GM18909 (cell line): ENCODE data around the gene WWOX.
A peak's percentile ranks its signal among the peaks of the same experiment; 100 is the strongest.

Experiments
- ATAC-seq: cut with Tn5 transposase; IDR thresholded peaks from one replicate; pipeline ENCODE4 v1.9.1; 2021; ENCODE audit warnings: mild to moderate bottlenecking; ENCODE audit not compliant: unreplicated experiment, poor library complexity

WWOX gene

GRCh38 chr16:78929841-78930240 lies 830.4 kb downstream of the WWOX start:
- no peak for ATAC-seq

- ATAC-seq: no peak
These were observed 831.1 kb downstream of the WWOX start for GRCh38 chr16:78930561-78930960.

- ATAC-seq: no peak
These were observed 831.8 kb downstream of the WWOX start for GRCh38 chr16:78931267-78931666.

DNA sequence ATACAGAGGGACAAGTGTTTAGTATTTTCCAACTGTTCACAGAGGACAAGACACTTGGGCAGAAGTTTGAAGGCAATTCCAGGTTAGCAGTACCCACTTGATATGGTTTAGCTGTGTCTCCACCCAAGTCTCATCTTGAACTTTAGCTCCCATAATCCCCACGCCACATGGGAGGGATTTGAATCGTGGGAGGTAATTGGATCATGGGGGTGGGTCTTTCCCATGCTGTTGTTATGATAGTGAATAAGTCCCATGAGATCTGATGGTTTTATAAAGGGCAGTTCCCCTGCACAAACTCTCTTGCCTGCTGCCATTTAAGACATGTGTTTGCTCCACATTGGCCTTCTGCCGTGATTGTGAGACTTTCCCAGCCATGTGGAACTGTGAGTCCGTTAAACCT lies 832.2 kb downstream of the WWOX start:
- no peak for ATAC-seq

DNA sequence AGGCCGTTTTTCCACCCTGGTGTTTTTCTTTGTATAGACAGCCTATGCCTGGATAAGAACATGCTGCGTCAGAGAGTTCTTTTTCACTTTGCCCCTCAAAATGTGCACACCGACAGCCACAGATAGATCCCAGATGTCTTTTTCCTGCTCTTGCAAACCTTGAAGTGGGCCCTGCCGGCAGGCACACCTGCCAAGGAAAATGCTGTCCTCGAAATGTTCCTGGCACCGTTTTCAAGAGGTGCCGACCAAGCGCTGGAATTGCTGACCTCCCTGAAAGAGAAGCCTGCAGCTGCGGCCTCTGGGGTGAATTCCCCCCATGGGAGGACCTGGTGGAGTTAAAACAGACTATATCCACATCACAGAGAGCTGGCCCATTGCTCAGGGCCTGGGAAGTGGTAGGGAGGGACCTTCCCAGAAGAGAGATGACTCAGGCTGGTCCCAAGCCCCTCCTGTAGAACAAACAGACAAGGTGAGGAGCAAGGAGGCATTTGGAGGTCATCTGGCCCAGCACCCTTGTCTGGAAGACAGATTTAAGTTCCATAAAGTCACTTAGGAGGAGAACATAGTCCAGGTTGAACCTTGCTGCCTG lies 833.0 kb downstream of the WWOX start:
- ATAC-seq: no peak

DNA sequence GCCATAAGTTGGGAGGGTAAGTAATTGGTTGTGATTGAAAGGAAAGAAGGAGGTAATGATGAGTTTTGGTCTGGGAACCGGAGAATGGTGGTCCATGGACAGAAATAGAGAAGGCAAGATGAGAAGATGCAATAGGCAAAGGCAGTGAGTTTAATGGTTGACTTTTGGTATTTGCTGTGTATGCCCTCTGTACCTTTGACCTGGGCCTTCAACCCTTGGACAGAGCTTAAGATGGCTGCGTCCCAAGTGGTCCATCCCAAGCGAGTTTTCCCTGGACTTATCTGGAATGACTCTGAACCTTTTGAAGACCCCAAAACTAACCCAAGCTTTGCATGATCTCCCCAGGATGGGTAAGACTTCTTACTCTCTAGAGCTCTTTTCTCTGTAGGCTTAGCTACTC lies 836.6 kb downstream of the WWOX start:
- no peak for ATAC-seq

- ATAC-seq: no peak
These were observed 840.1 kb downstream of the WWOX start for GRCh38 chr16:78939597-78939996.

DNA sequence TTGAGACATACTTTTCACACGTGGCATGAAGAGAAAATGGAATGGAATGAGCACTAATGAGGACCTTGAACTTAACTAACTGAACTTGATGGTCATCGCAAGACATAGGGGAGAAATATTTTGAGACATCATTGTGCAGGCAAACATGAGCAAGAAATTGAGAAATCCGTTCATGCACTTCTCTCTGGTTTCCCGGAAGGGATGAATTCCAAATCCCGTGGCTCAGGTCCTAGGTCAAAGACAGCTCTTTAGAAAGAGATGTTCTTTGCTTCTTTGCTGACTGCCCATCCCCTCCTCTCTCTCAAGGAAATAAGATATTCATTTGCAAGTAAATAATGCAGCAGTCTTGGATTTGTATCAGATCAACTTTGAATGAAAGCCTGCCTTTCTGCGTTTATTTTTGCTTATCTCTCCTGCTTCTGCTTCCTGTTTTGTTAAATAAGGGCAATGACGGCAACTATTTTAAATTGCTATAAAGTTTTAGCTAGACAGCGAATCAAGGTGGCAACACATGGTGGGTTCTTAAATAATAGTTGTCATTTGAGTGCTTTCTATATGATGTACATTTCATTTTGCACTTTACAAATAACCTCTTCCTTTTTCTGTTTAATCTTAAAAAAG lies 843.3 kb downstream of the WWOX start:
- ATAC-seq: no peak

DNA sequence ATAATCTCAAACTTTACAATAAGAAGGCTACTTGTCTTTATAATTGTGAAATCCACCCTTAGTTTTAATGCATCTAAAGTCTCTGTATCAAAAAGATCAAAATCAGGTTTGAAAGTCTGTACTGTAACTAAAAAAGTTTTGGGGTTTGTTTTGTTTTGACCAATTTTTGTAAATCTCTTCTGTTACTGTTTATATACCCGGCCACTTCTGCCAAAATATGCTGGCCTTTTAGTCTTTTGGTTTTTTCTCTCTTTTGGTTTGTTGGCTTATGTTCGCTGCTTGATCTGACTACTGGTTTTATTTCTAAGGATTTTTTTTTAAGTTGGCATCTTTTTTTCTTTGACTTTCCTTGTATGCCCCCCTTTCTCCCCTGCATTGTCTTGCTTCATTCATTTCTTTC lies 845.9 kb downstream of the WWOX start:
- no peak for ATAC-seq

DNA sequence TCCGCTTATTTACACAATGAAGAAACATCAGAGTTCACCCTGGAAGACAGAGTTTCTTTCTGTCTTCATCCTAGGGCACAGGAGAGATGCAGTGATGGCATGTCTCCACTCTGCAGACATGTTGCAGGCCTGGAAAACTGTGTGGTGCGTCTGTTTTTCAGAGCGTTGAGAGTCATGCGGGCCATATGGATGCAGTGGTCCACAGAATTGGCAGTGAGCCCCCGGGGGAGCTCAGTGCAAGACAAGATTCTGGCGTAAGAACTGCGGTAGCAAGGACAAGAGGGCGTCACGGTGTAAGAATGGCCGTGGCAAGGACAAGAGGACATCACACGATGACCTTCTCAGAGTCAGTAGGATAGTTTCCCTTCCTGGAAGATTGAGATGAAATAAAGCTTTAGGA lies 847.1 kb downstream of the WWOX start:
- no peak for ATAC-seq

DNA sequence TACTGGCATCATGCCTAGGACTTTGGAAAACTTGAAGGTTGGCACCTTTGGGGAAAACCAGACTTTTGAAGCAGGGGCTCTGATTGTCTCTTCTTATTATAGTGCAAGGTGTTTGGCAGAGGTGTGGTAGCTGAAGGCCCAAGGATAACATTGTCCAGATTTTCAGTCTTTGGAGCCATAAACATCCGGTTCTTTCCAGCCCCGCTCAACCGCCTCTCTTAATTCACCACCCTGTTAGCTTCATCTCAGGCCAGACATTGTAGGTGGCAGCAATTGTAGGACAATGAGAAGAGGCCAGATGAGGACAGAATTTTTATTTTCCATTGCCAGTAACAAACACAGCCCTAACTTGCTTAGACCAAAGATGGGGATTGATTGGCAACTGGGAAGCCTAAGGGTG lies 851.3 kb downstream of the WWOX start:
- ATAC-seq: no peak

DNA sequence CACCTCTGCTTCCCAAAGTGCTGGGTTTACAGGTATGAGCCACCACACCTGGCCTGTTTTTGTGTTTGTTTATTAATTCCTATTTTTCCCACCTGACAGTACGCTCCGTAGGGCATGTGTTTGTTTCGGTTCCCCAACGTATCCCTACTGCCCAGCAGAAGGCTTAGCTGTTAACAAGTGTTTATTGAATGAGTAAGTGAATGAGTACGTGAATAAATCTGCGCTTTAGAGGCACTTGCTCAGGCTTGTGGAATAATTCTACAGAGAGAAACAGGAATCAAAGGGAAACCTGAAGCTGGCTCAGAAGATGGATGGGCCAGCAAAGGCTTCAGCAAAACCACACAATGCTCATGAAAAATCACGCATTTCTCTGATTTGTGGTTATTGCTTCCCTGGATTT lies 853.2 kb downstream of the WWOX start:
- ATAC-seq: no peak

GRCh38 chr16:78953526-78953925 lies 854.1 kb downstream of the WWOX start:
- no peak for ATAC-seq

DNA sequence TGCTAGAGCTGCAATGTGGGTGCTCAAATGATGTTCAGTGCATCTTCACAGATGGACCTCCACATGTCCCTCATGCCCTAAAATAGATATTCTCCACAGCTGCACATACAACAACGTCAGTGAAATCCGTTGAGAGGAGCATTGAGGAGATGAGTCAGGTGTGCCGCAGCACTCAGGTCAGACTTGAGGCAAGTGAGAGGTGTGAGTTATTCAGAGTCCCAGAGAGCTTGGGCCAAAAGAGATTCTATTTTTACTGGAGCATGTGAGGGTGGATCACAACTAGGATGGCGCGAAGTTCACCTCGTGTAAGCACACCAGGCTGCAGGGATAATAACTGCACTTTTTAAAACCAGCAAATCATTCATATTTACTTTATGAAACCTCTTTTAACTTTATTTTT lies 855.8 kb downstream of the WWOX start:
- no peak for ATAC-seq

- ATAC-seq: no peak
These were observed 857.4 kb downstream of the WWOX start for GRCh38 chr16:78956859-78957258.

- ATAC-seq: no peak
These were observed 858.1 kb downstream of the WWOX start for GRCh38 chr16:78957317-78958100.

- peak; percentile 61 for ATAC-seq
These were observed 862.0 kb downstream of the WWOX start for GRCh38 chr16:78961464-78961863.

- peak; percentile 92 for ATAC-seq
These were observed 863.0 kb downstream of the WWOX start for GRCh38 chr16:78962457-78962929.

DNA sequence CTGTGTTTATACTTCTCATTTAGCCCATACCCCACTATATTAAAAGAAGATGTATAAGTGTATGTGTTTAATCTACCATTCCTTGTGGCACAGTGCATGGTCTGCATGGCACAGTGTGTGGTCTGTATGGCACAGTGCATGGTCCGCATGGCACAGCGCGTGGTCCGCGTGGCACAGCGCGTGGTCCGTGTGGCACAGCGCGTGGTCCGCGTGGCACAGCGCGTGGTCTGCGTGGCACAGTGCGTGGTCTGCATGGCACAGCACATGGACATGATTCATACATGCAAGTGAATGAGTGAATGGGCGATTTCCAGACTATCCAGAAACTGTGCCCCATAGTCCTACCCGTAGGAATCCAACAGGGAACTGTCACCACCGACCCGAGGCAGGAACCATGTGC lies 868.5 kb downstream of the WWOX start:
- no peak for ATAC-seq

GRCh38 chr16:78969721-78970120 lies 870.3 kb downstream of the WWOX start:
- no peak for ATAC-seq

GRCh38 chr16:78970650-78971049 lies 871.2 kb downstream of the WWOX start:
- ATAC-seq: no peak

DNA sequence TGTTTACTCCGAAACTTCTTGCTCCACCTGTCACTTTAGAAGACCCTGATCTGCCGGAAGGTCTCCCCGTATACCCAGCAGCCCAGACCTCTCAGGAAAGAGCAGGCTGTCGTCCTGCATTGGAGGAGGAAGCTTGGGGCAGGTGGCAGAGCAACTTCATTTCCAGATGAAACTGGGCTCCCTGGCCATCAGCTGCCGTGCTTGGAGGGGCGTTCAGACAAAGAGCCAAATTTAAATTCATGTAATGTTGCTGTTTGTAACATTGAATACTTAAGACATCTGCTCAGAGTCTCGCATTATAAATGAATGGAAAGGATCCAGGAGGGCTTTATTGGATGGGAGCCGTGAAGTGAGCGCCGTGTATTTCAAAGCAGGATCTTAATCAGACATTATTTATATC lies 872.6 kb downstream of the WWOX start:
- no peak for ATAC-seq
